T-helper 1 cell (primary cell): ENCODE measurements around the gene MGAT5.

Source experiments
- DNase-seq, 5 donors: peaks; one replicate each; pipeline ENCODE4 v3.0.0-alpha.2; 2012 to 2020

Gene MGAT5

GRCh38 chr2:134231301-134231964, 22.4 kb upstream of the MGAT5 start:
- no peak for DNase-seq

GRCh38 chr2:134231965-134232340, 21.9 kb upstream of the MGAT5 start:
- DNase-seq: peak in 1 of 5 donors; percentile 6

- peak in 1 of 5 donors; percentile 40 for DNase-seq
Observed at GRCh38 chr2:134232461-134232860, 21.4 kb upstream of the MGAT5 start.

DNA sequence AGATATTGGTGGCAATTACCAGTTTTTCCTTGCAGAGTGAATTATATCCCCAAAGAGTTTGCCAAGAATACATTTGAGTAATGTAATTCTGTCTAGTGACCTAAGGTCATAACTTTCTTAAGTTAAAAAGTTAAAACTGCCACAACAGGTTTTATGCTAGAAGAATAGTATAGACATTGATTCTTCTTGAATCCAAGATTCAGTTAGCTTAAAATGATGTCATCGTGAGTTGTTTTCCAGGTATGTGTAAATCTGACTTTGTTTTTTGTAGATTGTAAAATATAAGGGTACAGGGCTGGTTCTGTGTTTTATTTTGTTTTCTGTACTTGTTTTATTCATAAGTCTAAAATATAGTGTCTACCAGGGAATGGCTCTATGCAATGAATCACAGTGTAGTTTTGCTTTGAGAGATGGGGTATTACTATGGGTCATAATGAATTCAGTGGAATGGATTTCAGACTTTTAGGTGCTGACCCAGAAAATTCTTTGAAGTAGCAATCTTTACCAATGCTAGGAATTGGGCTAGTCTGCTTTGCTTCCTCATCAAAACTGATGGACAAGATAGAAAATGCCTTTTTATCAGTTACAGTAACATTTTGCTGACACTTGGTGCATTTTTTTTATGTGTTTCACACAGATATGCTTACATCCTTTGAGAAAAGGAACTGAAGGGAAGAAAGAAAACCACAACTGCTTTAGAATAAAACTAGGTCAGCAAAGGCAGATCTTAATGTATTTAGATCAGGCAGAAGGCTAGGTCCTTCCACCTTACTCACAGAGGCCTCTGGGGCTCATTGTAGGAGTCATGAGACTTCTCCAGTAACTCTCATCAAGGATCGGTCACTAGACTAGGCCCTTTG, 20.8 kb upstream of the MGAT5 start:
- DNase-seq: peak in 1 of 5 donors; percentile 73

GRCh38 chr2:134233728-134234136, 20.1 kb upstream of the MGAT5 start:
- no peak for DNase-seq

DNA sequence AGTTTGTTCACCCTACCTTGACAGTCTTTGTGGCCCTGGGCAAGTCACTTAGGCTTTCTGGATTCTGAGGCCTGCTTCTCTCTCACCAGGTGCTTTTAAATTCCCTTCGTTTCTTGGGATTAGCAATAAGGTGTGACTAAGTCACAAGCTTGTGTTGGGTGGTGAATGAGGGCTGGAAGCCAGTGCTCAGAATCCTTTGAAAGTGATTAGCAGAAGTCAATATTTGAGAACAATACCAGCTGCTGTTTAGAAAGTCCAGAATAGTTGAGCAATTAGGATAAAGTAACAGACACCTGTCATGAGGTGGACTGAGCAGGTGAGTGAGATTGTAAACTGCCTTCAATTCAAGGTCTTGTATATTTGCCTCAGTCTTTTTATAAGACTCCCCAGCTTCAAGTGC, 19.3 kb upstream of the MGAT5 start:
- no peak for DNase-seq

- DNase-seq: no peak
Observed at GRCh38 chr2:134235510-134236144, 18.2 kb upstream of the MGAT5 start.

DNA sequence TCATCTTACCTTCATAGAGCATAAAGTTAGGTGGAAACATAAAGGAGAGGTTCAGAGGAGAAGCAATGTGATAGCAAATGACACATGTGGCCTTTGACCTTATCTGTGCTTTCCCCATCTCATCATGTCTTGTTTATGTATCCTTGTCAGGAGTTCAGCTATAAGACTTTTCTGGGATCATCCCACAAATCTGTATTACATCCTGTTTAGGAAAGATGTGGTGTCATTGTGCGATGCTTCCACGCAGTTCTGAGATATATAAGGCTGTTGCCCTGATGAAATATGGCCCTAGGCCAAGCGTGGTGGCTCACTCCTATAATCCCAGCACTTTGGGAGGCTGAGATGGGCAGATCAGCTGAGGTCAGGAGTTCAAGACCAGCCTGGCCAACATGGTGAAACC, 15.5 kb upstream of the MGAT5 start:
- no peak for DNase-seq

DNA sequence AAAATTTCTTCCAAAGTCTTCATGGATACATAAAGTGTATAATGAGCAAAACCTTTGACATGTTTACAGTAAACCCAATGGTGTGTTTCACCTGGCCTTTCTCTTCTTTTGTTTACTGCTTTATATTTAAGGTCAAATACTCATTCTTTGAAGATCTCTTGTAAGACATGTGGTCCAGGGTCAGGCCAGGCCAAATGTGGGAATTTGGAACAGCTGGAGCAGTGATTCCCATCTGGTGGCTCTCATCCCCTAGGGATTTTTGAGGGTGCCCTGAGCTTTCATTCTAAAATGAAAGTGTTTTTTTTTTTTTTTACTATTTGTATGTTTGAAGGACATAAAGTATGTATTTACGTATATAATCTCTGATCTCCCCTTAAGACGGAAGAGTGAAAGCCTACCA, 13.8 kb upstream of the MGAT5 start:
- no peak for DNase-seq

DNA sequence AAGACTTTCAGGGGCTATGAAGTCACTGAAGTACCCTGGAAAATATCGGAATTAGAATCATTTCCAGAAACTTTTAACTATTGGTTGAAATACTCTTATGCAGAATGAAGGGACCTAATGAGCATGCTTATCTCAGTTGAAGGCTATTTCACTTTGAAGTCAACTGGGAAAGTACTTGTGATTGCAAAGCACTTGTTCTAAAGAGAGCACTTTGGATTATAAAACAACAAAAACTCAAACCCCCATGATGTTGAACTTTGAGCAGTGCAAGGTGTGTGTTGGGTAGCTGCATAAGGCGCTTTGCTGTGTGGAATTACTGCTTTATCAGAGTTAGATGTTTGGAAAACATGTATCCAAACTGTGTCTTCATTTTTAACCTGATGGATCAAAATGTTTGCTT, 12.0 kb upstream of the MGAT5 start:
- DNase-seq: no peak

- DNase-seq: no peak
Observed at GRCh38 chr2:134243244-134243643, 10.6 kb upstream of the MGAT5 start.

DNA sequence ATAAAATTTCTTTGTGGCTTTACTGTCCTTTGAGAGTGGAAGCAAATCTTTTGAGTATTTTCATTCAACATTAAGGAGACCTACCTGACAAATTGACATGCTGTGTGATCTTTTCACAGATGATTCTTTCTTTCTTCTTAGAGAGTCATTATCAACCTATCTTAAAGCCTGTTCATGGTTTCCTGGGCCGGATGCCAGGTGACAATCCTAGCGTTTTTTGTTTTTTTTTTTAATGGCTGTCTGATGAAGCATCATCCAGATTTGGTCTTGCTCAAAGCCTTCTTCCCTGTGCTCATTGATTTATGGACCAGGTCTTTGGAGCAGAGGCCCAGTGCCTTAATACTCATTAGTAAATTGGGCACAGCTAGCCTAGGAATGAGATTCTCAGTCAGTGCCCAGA, 9.8 kb upstream of the MGAT5 start:
- no peak for DNase-seq

DNA sequence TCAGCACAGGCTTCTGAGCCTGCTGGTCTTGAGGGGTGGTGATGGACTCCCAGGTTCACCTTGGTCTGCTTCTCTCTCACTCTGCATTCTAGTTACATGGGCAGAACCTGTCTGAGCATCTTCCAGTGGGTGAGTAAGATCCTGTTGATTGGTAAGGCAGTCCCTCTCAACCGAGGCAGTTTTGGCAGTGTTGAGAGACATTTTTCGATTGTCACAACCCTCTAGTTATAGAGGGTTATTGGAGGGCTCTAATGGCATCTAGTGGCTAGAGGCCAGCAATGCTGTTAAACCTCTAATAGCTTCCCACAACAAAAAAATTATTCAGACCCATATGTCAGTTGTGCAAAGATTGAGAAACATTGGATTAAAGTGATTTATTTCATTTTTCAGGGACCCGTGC, 9.3 kb upstream of the MGAT5 start:
- no peak for DNase-seq

DNA sequence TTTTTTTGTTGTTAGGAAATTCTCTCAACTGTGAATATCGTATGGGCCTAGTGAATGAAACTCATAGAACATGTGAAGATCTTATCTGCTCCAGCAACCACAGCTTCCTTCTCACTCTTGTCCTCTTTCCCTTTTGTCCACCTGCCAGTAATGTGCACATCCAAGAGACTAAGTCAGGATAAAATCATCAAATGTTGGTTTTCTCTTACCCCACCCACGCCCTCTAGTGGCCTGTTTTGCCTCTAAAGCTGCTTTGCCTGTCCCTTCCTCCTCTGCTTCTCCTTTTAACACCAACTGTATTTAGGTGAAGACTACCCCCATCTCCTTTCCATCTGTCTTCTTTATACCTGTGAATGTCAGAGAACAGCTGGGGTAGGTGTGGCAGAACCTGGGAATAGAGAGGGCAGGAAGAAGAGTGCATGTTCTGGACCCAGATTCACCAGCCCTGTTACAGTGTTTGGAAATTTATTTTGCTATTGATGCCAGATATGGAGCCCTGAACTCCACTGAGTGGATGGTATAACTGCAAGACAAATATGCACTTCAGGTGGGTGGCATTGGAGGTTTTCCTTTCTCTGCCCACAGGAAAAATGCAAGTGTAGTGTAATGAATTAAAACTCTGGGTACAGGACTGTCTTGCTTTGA, 8.4 kb upstream of the MGAT5 start:
- peak; percentile 40 to 76 (median 58) for DNase-seq

GRCh38 chr2:134246154-134246874, 7.6 kb upstream of the MGAT5 start:
- DNase-seq: no peak

- no peak for DNase-seq
Observed at GRCh38 chr2:134247679-134248078, 6.2 kb upstream of the MGAT5 start.

DNA sequence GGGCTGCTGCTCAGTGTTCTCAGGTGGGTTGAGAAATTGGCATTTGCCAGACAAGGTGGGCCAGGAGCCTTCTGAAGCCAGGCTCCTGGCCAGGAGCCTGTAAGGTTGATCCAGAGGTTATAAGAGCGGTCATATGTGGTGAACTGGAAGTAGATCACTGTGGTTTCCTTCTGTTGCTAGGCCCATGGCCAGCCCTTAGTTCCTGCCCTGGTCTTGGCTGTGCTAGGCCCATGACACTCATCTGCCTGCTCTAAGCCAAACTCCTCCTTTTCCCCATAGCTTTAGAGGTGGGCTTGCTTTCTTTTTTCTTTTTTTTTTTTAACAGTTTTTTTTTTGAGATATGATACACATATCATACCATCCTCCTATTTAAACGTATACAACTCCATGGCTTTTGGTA, 5.0 kb upstream of the MGAT5 start:
- DNase-seq: no peak

DNA sequence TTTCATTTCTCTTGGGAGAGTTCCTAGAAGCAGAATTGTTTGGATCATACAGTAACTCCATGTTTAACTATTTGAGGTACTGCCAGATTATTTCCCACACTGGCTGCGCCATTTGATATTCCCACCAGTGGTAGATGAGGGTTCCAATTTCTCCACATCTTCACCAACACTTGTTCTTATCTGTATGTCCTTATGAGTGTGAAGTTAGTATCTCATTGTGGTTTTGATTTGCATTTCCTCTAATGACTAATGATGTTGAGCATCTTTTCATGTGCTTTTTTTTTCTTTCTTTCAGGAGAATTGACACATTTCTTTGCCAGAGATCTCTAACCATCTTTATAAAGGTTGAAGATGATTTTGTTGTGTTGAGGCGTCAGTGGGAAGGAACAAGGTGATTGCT, 4.1 kb upstream of the MGAT5 start:
- peak in 1 of 5 donors; percentile 18 for DNase-seq

DNA sequence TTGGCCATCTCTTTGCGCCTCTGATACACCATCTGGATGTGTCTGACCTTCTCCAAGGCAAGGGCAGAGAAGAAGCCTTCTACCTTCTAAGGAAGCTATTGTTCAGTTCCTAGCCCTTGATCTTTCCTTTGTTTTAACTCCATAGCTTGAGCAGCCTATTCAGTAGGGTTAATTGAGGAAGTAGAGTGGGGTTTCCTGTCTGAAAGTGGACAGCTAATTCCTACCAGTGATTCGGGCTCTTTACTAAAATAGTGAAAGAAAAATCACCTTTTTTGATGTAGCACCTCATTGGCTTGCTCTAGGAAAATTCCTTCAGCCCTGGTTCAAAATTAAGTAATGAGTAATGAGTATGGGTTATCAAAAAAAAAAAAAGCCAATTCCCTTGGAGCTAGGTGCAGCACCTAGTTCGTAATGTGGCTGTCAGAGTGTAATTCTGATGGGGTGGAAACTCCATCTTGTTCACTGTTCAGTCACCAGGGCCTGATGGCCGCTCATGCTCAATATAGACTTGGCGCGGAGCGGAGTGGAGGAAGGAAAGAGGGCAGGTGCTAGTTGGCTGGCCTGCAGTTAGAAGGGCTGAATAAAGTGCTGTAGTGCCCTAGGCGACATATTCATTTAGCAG, 2.9 kb upstream of the MGAT5 start:
- DNase-seq: no peak

GRCh38 chr2:134252092-134252750, 1.7 kb upstream of the MGAT5 start:
- no peak for DNase-seq

DNA sequence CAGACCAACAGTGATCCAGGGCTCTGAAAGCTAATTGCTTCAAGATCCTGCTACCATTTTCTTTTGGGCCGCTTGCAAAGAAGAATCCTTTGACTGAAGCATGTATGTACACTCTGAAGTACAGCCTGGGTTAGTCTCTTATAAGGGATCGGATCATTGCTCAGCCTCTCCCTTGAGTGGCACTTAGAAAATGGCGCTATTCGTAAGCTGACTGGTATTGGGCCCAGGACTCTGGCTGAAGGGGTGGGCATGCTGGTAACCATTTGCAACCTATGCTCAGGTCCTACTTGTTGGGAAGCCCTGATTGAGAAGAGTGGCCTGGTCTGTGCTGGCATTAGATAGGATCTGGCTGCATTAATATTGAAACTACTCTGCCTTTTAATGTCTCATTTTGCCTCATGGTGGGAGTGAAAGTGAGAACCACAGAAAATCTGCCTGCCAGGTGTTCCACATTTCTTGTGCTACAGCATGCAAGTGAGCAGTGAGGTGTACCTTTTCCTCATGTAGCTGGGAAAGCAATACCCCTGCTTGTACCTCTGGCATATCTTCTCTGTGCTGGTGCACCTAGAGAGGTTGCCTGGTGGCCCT, 661 bp upstream of the MGAT5 start:
- peak in 1 of 5 donors; percentile 40 for DNase-seq
